Stimulated activated CD8-positive, alpha-beta memory T cell treated with anti-CD3 and anti-CD28 coated beads, Interleukin-12 subunit alpha, Interleukin-12 subunit beta, amount 100 ng/mL, for 24 hours (primary cell): ENCODE measurements around the gene FDCSP.
"Not testable (repeated sequence)": the region's sequence is repeated elsewhere in the genome, so short reads cannot be mapped to it uniquely, and the experiment has no call there.

Experiments
- DNase-seq: peaks from one replicate; pipeline ENCODE4 v3.0.0-alpha.2; 2020; ENCODE audit errors: extremely low read depth

The FDCSP gene

DNA sequence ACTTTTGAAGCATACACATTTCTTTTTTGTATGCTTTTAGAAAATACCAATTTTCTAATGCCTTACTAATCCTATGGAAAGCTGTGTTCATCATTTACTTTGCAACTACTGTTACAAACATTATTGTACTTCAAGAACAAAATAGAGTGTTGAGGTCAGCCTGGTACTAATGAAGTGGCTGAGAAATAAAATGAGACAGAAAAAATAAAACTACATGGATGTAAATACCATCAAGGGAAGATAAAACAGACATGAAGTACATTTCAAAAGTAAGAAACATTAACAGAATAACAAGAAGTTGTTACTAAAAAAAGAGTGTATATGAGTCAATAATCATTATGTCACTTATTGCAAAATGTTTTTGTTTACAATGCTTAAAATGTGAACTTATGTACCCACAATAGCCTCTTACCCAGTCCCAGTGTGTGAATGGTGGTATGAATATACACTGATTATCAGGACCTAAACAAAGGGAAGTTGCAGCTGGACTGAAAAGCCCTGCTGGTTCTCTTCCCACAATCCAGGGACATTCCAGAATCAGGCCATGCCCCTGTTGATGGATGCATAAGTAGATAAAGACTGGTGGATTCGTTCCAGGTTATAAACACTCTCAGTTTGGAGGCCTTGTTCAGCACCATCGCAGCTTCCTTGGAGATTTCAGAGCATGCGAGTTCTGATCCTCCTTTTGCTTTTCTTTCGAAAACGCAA, 14.1 kb downstream of the FDCSP start:
- no peak for DNase-seq

DNA sequence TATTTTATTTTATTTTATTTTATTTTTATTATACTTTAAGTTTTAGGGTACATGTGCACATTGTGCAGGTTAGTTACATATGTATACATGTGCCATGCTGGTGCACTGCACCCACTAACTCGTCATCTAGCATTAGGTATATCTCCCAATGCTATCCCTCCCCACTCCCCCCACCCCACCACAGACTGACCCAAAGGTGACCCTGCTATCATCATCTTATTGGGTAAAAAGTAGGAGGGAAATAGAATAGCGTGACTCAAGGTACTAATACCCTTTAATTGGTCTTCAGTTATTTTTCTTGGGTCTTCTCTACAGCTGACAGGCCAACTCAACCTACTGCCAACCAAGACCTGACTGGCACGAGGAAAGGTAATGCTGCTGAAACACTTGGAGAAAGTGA, 16.4 kb downstream of the FDCSP start, which contains the start of gene CSN3:
Gene CSN3, plus strand, starts transcription at position 301 of the 400 bp plus-strand sequence. CDS start 2,223 bp downstream, outside the sequence.
- DNase-seq = not testable (repeated sequence)

DNA sequence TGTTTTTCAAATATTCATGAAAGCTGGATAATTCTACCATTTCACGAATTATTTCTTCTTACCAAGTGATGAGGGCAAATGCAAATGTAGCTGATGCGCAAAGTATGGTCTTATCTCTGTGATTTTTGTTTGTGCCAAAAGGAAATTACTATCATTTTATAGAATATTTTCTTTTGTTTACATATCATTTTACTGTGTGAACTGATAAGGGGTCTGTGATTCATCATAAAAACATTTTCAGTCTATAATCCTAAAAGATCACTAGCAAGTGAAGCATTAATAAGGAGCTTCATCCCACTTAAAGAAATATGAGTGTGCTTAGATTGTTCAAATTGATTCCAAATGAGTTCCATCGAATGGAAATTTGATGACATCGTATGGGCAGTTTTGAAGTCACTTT, 17.2 kb downstream of the FDCSP start:
- DNase-seq = no peak

DNA sequence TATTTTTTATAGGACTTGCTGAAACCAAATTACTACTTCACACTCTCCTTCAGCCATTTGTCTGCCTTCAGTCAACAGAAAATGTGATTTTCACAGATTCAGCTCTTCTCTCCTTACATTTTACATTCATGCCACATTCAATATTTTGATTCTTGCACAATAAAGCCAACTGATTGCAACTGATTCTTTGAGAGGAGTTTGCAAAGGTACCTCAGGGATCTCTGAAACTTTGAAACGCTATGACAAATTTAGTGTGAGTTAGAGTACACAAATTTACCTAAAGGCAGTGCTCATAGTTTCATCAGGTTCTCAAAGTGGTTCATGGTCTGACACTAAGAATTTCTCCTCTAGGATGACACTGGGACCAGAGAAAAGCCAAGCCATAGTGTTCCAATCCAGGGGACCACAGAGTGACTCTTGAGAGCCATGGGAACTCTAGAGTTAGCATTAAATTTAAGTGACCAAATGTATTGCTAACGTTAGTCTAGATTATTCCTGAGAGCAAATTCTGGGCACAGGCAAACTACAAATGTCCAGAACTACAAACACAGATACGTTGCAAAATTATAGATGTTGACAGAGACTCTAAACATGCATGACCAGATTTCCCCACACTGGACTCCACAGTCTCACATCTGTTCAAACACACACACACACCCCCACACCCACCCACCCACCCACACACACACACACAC, 25.5 kb downstream of the FDCSP start:
- no peak for DNase-seq

DNA sequence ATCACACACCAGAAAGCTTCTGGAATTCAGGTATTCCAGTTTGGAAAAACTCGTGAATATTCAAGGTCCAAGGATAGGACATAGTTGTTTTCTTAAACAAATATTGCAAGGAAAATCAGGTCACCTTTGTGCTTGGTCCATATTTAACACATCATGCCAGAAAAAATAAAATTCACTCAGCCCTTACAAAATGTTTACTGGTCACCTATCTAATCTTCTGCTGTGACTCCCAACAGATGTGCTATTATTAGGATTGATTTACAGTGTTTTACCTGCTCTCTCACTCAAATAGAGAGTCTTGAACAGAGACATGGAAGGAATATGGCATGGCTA, 26.0 kb downstream of the FDCSP start:
- DNase-seq = no peak

DNA sequence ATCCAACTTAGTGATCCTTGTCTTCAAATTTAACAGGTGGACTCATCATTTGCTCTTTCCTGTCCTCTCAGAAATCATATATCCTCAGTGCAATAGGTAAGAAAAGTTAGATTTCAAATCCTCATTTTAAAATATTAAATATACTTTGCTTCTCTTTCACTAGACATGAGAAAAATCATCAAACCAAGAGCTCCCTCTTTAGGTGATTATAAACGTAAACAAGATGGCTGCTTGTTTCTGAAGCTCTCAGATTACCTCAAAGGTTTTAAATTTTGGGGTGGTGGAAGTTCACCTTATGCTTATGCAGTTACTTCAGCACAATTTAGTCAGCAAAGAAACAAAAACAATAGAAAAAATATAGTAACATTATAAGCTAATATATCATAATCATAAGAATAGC, 43.8 kb downstream of the FDCSP start:
- DNase-seq = no peak

DNA sequence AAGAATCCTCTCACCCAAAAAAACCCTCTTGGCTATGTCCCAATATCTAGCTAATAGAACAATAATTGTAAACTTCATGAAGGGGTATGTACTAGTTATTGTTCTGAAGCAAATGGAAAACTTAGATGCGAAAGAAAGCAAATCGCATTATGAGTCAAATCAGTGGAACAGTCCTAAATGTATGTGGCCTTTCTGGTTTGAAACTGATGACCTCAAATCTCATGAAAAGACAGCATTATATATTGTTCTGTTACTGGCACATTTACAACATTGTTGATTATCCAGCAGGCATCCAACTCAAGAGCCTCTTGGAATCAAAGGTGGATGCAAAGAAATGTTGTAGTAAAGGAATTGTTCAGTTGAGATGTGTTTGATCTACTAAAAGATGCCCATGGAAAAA, 51.2 kb downstream of the FDCSP start:
- DNase-seq = no peak

DNA sequence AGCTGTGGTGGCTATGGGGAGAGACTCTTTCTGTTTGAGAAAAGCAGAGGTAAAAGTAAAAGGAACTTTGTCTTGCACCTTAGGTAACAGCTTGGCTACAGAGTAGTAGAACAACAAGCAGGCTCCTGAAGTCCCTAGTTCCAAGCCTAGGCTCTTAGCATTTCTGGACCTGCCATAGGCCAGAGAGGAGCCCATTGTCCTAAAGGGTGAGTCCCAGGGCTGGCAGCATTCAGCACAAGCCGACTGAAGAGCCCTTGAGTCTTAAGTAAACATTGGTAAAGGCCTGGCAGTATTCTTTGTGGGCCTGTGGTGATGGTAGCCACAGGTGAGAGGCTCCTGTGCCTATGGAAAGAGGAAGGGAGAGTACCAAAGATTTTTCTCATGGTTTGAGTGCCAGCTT, 54.6 kb downstream of the FDCSP start:
- DNase-seq = no peak
